ENCODE measurements around the gene MYLK4.

DNA sequence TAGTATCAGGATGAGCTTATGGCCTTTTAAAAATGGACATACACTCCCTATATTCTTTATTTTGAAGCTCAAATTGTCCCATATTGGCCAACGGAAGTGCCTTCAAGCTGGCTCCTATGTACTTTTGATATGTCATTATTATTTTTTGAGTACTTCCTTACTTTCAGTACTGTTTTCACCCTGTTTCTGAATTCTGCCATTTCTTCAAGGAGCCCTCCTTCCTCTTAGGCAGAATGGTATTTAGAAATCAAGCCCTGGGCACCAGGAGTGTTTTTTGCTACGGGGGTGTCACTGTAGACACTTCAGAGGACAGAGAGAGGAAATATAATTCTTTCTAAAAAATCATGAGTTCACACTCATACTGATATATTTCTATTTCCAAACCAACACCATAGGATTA lies 5.5 kb upstream of the MYLK4 start:
- no peak for TF ChIP-seq POLR2A (IDR thresholded peaks at IDR 0.05; ENCODE audit: low read depth, low read length)
- no peak for TF ChIP-seq TAF1 (IDR thresholded peaks at IDR 0.05; ENCODE audit: borderline replicate concordance, low read depth, low read length)

All from GM12892 (cell line).